Upper lobe of right lung (tissue), 1 donor: Measurements from ENCODE around the gene UBR4. TPM values are rescaled to one million over a fixed set of nuclear protein-coding genes. Genes with fewer than 3 reads are reported as not detected.

Experiments
- ATAC-seq: fragments of 200-7000 bp; cut with Tn5 transposase; one replicate; pipeline ENCODE4 v1.9.1; 2020; ENCODE audit warnings: mild to moderate bottlenecking, moderate library complexity
- DNase-seq: peaks from one replicate; pipeline ENCODE4 v3.0.0-alpha.2; 2020
- H3K27ac ChIP-seq: fragments of 200-600 bp; one replicate; pipeline ENCODE4 v1.8.0; 2022
- H3K27me3 ChIP-seq: fragments of 200-600 bp; one replicate; pipeline ENCODE4 v1.8.0; 2022; ENCODE audit warnings: mild to moderate bottlenecking
- H3K36me3 ChIP-seq: fragments of 200-600 bp; one replicate; pipeline ENCODE4 v1.8.0; 2022
- H3K4me1 ChIP-seq: fragments of 200-600 bp; one replicate; pipeline ENCODE4 v1.8.0; 2022
- H3K4me3 ChIP-seq: fragments of 200-600 bp; one replicate; pipeline ENCODE4 v1.8.0; 2022; ENCODE audit warnings: mild to moderate bottlenecking
- H3K9me3 ChIP-seq: fragments of 200-600 bp; one replicate; pipeline ENCODE4 v1.8.0; 2022
- intact Hi-C: fragments of 100-400 bp; cut with DNase I; formaldehyde crosslinking; loops from one replicate; pipeline ENCODE4 v1.11.0; 2022
- total RNA-seq: library from RNA; stranded (reverse); fragmentation: NEBNext Ultra II Directional; extraction: Animal tissue kit (Norgen Biotek cat#: 25700); gene quantifications from one replicate; pipeline ENCODE4 v1.2.1, GENCODE V29; 2021
- TF ChIP-seq, protein P1 (sequence below): fragments of 200-600 bp; IDR thresholded peaks from one replicate; pipeline ENCODE4 v1.8.0; 2022; ENCODE audit warnings: antibody characterized with exemption
- donor health status: DM: no; HTN: yes; CAD: no; lungs with severe emphysema.

UBR4 gene
- total RNA-seq, 1 donor from 2014 or later, result 110 TPM

- Histone ChIP-seq H3K27me3 (no peaks in the 10 kb centered on the region), H3K27ac (peak within 1 kb of the TSS; percentile 98), H3K4me3 (peak within 1 kb of the TSS; percentile 98), H3K9me3 (no peaks in the 10 kb centered on the region), H3K36me3 (peaks cover 19% of the 10 kb centered on the region), H3K4me1 (peaks cover 29% of the 10 kb centered on the region)
- ATAC-seq (peak; percentile 98), DNase-seq (peak; percentile 94)
- intact Hi-C loops, result no loop called here
- TF ChIP-seq, protein P1, sequence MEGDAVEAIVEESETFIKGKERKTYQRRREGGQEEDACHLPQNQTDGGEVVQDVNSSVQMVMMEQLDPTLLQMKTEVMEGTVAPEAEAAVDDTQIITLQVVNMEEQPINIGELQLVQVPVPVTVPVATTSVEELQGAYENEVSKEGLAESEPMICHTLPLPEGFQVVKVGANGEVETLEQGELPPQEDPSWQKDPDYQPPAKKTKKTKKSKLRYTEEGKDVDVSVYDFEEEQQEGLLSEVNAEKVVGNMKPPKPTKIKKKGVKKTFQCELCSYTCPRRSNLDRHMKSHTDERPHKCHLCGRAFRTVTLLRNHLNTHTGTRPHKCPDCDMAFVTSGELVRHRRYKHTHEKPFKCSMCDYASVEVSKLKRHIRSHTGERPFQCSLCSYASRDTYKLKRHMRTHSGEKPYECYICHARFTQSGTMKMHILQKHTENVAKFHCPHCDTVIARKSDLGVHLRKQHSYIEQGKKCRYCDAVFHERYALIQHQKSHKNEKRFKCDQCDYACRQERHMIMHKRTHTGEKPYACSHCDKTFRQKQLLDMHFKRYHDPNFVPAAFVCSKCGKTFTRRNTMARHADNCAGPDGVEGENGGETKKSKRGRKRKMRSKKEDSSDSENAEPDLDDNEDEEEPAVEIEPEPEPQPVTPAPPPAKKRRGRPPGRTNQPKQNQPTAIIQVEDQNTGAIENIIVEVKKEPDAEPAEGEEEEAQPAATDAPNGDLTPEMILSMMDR, result no peak
Observed at GRCh38 chr1:19251305-19252196, 41.5 kb upstream of the UBR4 start, which contains the start of the genes EMC1 and MRTO4. EMC1 (minus strand) TSS chr1:19251524; CDS start chr1:19251509, 15 bp downstream. MRTO4 (plus strand) TSS chr1:19251805; CDS start chr1:19251836, 31 bp downstream.

DNA sequence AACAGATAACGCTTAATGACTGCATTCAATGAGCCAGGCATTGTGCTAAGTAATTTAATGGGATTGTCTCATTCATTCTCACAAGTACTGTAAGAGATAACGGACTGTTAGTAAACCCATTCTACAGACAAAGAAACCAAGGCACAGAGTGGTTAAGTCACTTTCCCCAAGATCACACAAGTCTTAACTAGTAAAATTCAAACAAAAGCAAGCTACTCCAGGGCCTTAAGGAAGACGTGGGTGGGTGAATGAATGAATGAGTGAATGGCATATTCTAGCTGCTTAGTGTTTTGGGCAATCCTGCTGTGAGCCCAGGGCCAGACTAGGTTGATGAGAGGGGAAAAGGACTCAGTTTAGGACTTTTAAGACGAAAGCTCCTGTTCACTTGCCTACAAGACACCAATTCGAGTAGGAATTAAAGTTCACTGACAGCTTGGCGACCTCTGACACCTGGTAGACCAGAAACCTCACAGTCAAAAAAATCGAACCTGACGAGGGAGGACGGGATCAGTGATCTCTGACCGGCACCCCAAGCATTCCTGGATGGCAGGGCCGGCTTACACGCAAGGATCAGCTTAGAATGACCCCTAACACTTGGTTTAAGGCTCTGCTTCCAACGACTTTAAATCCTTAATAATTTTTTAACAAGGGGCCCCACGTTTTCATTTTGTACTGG is 40.7 kb upstream of the UBR4 start:
- ATAC-seq (no peak), DNase-seq (no peak)
- Histone ChIP-seq H3K27me3 (no peaks in the 10 kb centered on the region), H3K36me3 (peaks cover 12% of the 10 kb centered on the region), H3K4me1 (peaks cover 29% of the 10 kb centered on the region), H3K9me3 (no peaks in the 10 kb centered on the region), H3K4me3 (peak overlapping the region; percentile 98), H3K27ac (peak overlapping the region; percentile 98)
- TF ChIP-seq, protein P1, result no peak
- intact Hi-C loops, result no loop called here

DNA sequence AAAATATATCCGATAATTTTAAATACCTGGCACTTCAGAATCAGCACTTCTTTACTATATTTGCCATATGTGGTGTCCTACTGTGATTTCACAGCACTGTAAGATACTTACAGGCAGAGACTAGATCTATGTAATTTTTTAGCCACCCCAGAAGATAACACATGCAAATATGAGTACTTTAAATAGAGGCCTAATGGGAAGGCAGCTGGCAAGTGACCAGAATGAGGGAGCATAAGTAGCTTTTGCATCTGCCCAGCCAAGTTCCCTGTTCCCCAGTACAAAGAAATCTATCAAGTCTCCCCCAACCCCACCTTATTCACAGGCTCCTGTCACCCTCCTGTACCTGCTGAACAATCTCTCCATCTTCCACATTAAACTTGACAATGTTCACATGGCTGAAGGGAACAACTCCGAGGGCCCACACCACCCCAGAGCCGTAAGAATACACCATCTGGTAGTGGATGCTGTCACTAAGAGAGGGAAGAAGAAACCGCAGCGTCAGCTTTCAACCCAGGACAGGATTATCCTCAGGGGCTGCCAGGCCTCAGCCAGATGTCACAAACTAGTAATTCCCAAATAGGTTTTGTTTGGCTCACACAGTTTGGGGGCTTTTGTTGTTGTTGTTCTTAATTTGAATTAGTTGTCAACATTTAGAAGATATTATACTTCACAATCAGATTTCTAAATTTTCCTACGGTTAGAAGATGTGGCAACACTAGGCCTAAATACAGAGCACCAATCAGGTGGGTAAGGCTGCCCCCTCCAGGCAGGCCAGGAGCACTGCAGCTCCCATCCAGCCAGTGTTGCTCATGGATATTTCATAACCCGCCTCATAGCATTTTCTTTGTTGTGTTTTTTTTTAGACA is 30.8 kb upstream of the UBR4 start:
- peaks cover 90% of the 10 kb centered on the region for H3K36me3 ChIP-seq
- H3K27me3 ChIP-seq, result no peaks in the 10 kb centered on the region
- ATAC-seq, result peak; percentile 97
- TF ChIP-seq, protein P1, result peak; percentile 99
- intact Hi-C loops, result no loop called here
- H3K9me3 ChIP-seq, result no peaks in the 10 kb centered on the region
- no peaks in the 10 kb centered on the region for H3K4me1 ChIP-seq
- H3K4me3 ChIP-seq, result no peak overlapping the region
- DNase-seq, result peak; percentile 77
- no peak overlapping the region for H3K27ac ChIP-seq

DNA sequence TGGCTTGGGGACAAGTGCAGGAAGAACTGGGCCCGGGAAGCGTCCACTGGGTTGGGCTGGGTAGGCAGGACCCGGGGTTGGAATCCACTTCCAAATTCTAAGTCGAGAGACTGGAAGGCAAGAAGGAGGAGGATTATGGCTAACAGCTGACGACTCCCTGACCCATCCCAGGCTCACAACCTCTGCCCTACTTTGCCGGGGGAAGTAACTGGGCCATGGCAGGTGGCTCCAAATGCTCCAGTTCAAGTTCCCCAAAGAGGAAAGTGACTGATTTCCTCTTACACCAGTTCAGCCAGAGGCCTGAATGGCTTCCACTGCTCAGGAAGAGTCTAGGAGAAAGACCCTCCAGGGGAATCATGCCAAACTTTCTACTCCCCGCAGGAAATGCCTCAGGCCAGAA is 29.8 kb upstream of the UBR4 start:
- no peak overlapping the region for H3K4me3 ChIP-seq
- intact Hi-C loops, result no loop called here
- ATAC-seq (peak; percentile 59), DNase-seq (no peak)
- TF ChIP-seq, protein P1, result no peak
- no peaks in the 10 kb centered on the region for H3K9me3 ChIP-seq
- no peaks in the 10 kb centered on the region for H3K4me1 ChIP-seq
- H3K27ac ChIP-seq, result no peak overlapping the region
- H3K27me3 ChIP-seq, result no peaks in the 10 kb centered on the region
- peaks cover 97% of the 10 kb centered on the region for H3K36me3 ChIP-seq

- Histone ChIP-seq H3K4me1 (peaks cover 12% of the 10 kb centered on the region), H3K36me3 (peaks cover 98% of the 10 kb centered on the region), H3K27ac (no peak overlapping the region), H3K27me3 (no peaks in the 10 kb centered on the region), H3K4me3 (no peak overlapping the region), H3K9me3 (no peaks in the 10 kb centered on the region)
- intact Hi-C loops, result no loop called here
- TF ChIP-seq, protein P1, result no peak
- DNase-seq, result no peak
- ATAC-seq, result no peak
Observed at GRCh38 chr1:19234224-19234623, 24.2 kb upstream of the UBR4 start.
